SK-N-SH (cell line): ENCODE results near the gene CDK8.

Experiments used
- ELF1 ChIP-seq: IDR thresholded peaks from 2 replicates; pipeline ENCODE4 v1.4.0; 2012
- POLR2AphosphoS5 ChIP-seq: IDR thresholded peaks from 2 replicates; pipeline ENCODE4 v1.6.1; 2012; ENCODE audit warnings: low read depth, low read length
- TAF1 ChIP-seq: IDR thresholded peaks from 2 replicates; pipeline ENCODE4 v1.6.1; 2012; ENCODE audit warnings: low read depth, mild to moderate bottlenecking, low read length, moderate library complexity, borderline replicate concordance
- YY1 ChIP-seq: IDR thresholded peaks from 2 replicates; pipeline ENCODE4 v1.4.0; 2012; ENCODE audit warnings: low read depth, mild to moderate bottlenecking

DNA sequence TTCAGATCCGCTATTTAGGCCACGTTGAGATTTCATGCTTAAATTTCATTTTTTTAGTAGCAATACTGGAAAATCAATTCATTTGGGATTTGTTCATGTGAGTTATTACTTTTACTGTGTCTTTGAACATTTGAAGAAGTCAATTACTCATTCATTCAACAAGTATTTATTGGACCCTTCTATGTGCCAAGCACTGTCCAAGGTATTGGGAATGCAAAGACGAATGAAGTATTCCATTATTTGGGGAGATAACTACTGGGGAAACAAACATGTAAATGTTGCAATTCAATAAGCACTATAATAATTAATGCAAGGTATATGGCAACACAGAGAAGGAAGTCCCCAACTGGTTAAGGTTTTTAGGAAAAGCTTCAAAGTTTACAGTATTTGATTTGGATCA is 5.7 kb downstream of the CDK8 start:
- TF ChIP-seq POLR2AphosphoS5 (no peak), TAF1 (no peak), YY1 (no peak), ELF1 (no peak)
